WERI-Rb-1 (cell line): Measurements from ENCODE around the gene TIE1.
"Not testable (repeated sequence)": the region's sequence is repeated elsewhere in the genome, so short reads cannot be mapped to it uniquely, and the experiment has no call there.

ENCODE experiments used
- DNase-seq: peaks from one replicate; pipeline ENCODE4 v3.0.0-alpha.2; 2020
- H3K27ac ChIP-seq: fragments of 250-450 bp; sonication (Bioruptor Pico); 2 replicates; pipeline ENCODE4 v1.5.1; 2020; ENCODE audit warnings: mild to moderate bottlenecking, moderate library complexity
- H3K27me3 ChIP-seq: fragments of 250-450 bp; sonication (Bioruptor Pico); 2 replicates; pipeline ENCODE4 v1.5.1; 2021; ENCODE audit warnings: mild to moderate bottlenecking, low read depth, moderate library complexity; ENCODE audit not compliant: insufficient read depth, severe bottlenecking
- H3K36me3 ChIP-seq: fragments of 250-450 bp; sonication (Bioruptor Pico); 2 replicates; pipeline ENCODE4 v1.5.1; 2020; ENCODE audit warnings: mild to moderate bottlenecking, moderate library complexity
- H3K4me3 ChIP-seq: 2 replicates; pipeline ENCODE4 v1.5.1; 2011; ENCODE audit warnings: low read depth, mild to moderate bottlenecking, control low read depth, low read length
- H3K9me3 ChIP-seq: fragments of 250-450 bp; sonication (Bioruptor Pico); 2 replicates; pipeline ENCODE4 v1.5.1; 2021; ENCODE audit warnings: mild to moderate bottlenecking, moderate library complexity; ENCODE audit not compliant: severe bottlenecking
- CTCF ChIP-seq: IDR thresholded peaks from 2 replicates; pipeline ENCODE4 v1.5.1; 2011; ENCODE audit warnings: low read depth, mild to moderate bottlenecking, control low read depth, inconsistent platforms, low read length

Gene TIE1

GRCh38 chr1:43368646-43369020, 67.9 kb downstream of the TIE1 start:
- H3K9me3 ChIP-seq = no peaks in the 10 kb centered on the region
- peak overlapping the region; percentile 89 for H3K27ac ChIP-seq
- peak overlapping the region; percentile 62 for H3K4me3 ChIP-seq
- TF ChIP-seq CTCF = no peak
- no peak for DNase-seq
- H3K36me3 ChIP-seq = peaks cover 25% of the 10 kb centered on the region
- no peaks in the 10 kb centered on the region for H3K27me3 ChIP-seq

DNA sequence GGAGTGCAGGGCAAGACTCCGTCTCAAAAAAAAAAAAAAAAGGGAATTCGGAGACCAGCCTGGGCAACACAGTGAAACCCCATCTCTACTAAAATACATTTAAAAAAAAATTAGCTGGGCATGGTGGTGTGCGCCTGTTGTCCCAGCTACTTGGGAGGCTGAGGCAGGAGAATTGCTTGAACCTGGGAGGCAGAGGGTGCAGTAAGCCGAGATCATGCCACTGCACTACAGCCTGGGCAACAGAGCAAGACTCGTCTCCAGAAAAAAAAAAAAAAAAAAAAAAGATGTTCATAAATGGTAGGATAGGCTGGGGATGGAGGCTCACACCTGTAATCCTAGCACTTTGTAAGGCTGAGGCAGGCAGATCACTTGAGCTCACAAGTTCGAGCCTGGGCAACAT, 69.0 kb downstream of the TIE1 start:
- DNase-seq, H3K9me3 ChIP-seq, H3K27me3 ChIP-seq, H3K27ac ChIP-seq, H3K4me3 ChIP-seq: not testable (repeated sequence)
- peaks cover 13% of the 10 kb centered on the region for H3K36me3 ChIP-seq

- no peaks in the 10 kb centered on the region for H3K9me3 ChIP-seq
- no peaks in the 10 kb centered on the region for H3K27me3 ChIP-seq
- peaks cover 6% of the 10 kb centered on the region; the same call in 1 of the 2 replicates for H3K36me3 ChIP-seq
- no peak for DNase-seq
- TF ChIP-seq CTCF = no peak
- H3K4me3 ChIP-seq = no peak overlapping the region
- no peak overlapping the region for H3K27ac ChIP-seq
These were observed 69.8 kb downstream of the TIE1 start for GRCh38 chr1:43370564-43370963.

DNA sequence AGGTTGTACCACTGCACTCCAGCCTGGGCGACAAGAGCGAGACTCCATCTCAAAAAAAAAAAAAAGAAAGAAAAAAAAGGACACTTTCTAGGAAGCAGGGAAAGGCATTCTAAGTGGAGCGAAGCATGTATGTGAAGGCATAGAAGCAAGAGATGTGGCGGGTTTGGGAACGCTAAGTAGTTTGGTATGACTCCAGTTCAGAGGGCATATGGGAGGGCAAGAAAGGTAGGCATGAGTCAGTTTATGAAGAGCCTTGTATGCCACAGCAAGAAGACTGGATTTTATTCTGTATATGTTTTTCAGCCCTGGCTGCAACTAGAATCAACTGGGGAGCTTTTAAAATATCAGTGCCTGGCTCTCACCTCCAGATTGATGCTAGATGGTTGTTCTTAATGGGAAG, 71.4 kb downstream of the TIE1 start:
- no peak overlapping the region for H3K27ac ChIP-seq
- H3K36me3 ChIP-seq = 0 out of 2 replicates have a peak, but pooled peaks cover 6% of the 10 kb centered on the region
- no peak for DNase-seq
- no peaks in the 10 kb centered on the region for H3K27me3 ChIP-seq
- TF ChIP-seq CTCF = no peak
- no peaks in the 10 kb centered on the region for H3K9me3 ChIP-seq
- H3K4me3 ChIP-seq = no peak overlapping the region
